Lower lobe of right lung (tissue), 2 donors: ENCODE data around the gene YEATS2. TPM values are rescaled to one million over a fixed set of nuclear protein-coding genes. Genes with fewer than 3 reads are reported as not detected.

Source experiments
- ATAC-seq, 2 donors: fragments of 200-7000 bp; cut with Tn5 transposase; one replicate each; pipeline ENCODE4 v1.9.1; 2020 to 2022; ENCODE audit warnings: mild to moderate bottlenecking in 2 of 2, moderate library complexity in 2 of 2
- DNase-seq: peaks from one replicate; pipeline ENCODE4 v3.0.0-alpha.2; 2020
- H3K27ac ChIP-seq: fragments of 200-600 bp; one replicate; pipeline ENCODE4 v1.8.0; 2022
- H3K27me3 ChIP-seq: fragments of 200-600 bp; one replicate; pipeline ENCODE4 v1.8.0; 2022; ENCODE audit warnings: low read depth
- H3K36me3 ChIP-seq: fragments of 200-600 bp; one replicate; pipeline ENCODE4 v1.8.0; 2022; ENCODE audit warnings: mild to moderate bottlenecking
- H3K4me1 ChIP-seq: fragments of 200-600 bp; one replicate; pipeline ENCODE4 v1.8.0; 2022
- H3K4me3 ChIP-seq: fragments of 200-600 bp; one replicate; pipeline ENCODE4 v1.8.0; 2022; ENCODE audit warnings: mild to moderate bottlenecking
- H3K9me3 ChIP-seq: fragments of 200-600 bp; one replicate; pipeline ENCODE4 v1.8.0; 2022
- intact Hi-C: fragments of 100-400 bp; cut with DNase I; formaldehyde crosslinking; loops from one replicate; pipeline ENCODE4 v1.11.0; 2022
- total RNA-seq: library from RNA; stranded (reverse); fragmentation: NEBNext Ultra II Directional; extraction: Animal tissue kit (Norgen Biotek cat#: 25700); gene quantifications from one replicate; pipeline ENCODE4 v1.2.1, GENCODE V29; 2021
- TF ChIP-seq, protein P1 (sequence below): fragments of 200-600 bp; IDR thresholded peaks from one replicate; pipeline ENCODE4 v1.8.0; 2022; ENCODE audit warnings: antibody characterized with exemption, mild to moderate bottlenecking
- donor health status: DM: no; HTN: yes; CAD: no; lungs with severe emphysema.

The YEATS2 gene
- total RNA-seq, 1 donor from 2014 or later, result 29.0 TPM

DNA sequence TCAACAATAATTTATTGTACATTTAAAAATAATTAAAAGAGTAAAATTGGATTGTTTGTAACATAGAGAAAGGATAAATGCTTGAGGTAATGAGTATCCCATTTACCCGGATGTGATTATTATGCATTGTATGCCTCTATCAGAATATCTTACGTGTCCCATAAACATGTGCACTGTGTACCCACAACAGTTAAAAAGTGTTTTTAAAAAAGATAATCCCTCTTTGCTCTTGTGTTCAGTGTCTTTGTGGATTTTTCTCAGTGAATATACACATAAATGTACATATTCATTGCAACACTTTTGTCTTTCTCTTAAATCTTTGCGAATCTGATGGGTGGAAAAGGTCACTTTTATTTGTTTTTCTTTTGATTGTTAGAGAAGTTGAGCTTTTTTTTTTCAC, 20.4 kb downstream of the YEATS2 start:
- Histone ChIP-seq H3K4me3 (no peak overlapping the region), H3K27ac (no peak overlapping the region), H3K4me1 (no peaks in the 10 kb centered on the region), H3K9me3 (no peaks in the 10 kb centered on the region), H3K27me3 (no peaks in the 10 kb centered on the region), H3K36me3 (peaks cover 76% of the 10 kb centered on the region)
- ATAC-seq (no peak), DNase-seq (no peak)
- intact Hi-C loops, result no loop called here
- TF ChIP-seq, protein P1, sequence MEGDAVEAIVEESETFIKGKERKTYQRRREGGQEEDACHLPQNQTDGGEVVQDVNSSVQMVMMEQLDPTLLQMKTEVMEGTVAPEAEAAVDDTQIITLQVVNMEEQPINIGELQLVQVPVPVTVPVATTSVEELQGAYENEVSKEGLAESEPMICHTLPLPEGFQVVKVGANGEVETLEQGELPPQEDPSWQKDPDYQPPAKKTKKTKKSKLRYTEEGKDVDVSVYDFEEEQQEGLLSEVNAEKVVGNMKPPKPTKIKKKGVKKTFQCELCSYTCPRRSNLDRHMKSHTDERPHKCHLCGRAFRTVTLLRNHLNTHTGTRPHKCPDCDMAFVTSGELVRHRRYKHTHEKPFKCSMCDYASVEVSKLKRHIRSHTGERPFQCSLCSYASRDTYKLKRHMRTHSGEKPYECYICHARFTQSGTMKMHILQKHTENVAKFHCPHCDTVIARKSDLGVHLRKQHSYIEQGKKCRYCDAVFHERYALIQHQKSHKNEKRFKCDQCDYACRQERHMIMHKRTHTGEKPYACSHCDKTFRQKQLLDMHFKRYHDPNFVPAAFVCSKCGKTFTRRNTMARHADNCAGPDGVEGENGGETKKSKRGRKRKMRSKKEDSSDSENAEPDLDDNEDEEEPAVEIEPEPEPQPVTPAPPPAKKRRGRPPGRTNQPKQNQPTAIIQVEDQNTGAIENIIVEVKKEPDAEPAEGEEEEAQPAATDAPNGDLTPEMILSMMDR, result no peak

DNA sequence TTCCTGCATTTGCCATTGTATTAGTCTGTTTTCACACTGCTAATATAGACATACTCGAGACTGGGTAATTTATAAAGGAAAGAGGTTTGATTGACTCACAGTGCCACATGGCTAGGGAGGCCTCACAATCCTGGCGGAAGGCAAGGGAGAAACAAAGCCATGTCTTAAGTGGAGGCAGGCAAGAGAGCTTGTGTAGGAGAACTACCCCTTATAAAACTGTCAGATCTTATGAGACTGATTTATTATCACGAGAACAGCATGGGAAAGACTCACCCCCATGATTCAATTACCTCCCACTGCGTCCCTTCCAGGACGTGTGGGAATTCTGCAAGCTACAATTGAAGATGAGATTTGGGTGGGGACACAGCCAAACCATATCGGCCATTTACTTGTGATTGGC, 27.8 kb downstream of the YEATS2 start:
- intact Hi-C loops, result no loop called here
- H3K27me3 ChIP-seq, result no peaks in the 10 kb centered on the region
- H3K27ac ChIP-seq, result no peak overlapping the region
- no peak for DNase-seq
- ATAC-seq, result no peak
- H3K4me1 ChIP-seq, result no peaks in the 10 kb centered on the region
- H3K36me3 ChIP-seq, result peaks cover 96% of the 10 kb centered on the region
- H3K9me3 ChIP-seq, result no peaks in the 10 kb centered on the region
- TF ChIP-seq, protein P1, result no peak
- no peak overlapping the region for H3K4me3 ChIP-seq

DNA sequence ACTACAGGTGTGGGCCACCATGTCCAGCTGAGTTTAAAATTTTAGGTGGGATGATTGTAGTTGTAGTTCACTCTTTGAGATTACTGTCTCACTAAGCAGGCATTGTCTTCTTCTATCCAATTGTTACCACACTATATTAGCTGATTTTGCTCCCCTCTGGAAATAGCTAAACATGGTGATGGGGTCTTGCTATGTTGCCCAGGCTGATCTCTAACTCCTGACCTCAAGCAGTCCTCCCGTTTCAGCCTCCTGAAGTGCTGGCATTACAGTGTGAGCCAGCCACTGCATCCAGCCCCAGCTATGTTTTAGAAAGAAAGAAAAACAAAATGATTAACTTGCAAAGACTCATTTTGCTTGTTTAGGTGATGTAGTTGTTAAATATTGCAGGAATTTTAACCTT, 30.6 kb downstream of the YEATS2 start:
- Histone ChIP-seq H3K4me1 (no peaks in the 10 kb centered on the region), H3K36me3 (peaks cover 96% of the 10 kb centered on the region), H3K4me3 (no peak overlapping the region), H3K27me3 (no peaks in the 10 kb centered on the region), H3K27ac (no peak overlapping the region), H3K9me3 (no peaks in the 10 kb centered on the region)
- ATAC-seq, result no peak
- no peak for DNase-seq
- intact Hi-C loops, result no loop called here
- TF ChIP-seq, protein P1, result no peak

DNA sequence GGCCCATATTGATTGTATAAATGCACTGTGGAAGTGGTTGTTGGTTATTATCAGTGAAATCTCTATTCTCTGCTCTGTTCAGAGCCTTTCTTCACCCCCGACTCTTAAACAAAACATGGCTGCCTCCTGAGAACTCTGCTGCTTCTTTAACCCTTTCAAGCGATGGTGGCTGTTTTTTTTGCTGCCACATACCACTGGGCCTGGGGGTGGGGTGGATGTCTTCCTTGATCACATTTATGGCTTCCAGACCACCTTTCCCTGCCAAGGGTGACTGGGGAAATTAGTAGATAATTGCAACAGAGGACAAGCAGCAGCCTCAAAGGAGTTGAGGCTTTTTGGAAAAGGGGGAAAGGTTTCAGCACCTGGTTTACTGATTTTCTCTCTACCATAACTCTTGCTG, 32.8 kb downstream of the YEATS2 start:
- intact Hi-C loops, result no loop called here
- no peaks in the 10 kb centered on the region for H3K4me1 ChIP-seq
- H3K36me3 ChIP-seq, result peaks cover 94% of the 10 kb centered on the region
- H3K9me3 ChIP-seq, result no peaks in the 10 kb centered on the region
- H3K27ac ChIP-seq, result no peak overlapping the region
- H3K4me3 ChIP-seq, result no peak overlapping the region
- TF ChIP-seq, protein P1, result no peak
- no peak for ATAC-seq
- H3K27me3 ChIP-seq, result no peaks in the 10 kb centered on the region
- DNase-seq, result no peak

DNA sequence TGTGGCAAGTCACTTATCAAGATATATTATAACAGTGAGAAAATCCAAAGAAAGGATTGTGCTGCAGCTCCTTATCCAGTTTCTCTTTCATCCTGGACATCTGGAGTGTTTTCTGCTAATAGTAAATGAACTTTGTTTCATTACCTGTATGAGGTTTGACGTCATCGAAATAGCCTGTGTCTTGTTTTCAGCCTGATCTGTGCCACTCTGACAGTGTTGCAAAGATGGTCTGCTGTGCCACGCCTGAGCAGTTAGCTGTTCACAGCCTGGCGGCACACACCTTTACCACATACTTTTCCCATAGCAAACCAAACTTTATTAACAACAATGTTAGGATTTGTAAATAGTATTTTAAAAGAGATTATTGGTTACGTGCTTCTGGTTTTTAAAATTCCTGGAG, 34.0 kb downstream of the YEATS2 start:
- DNase-seq, result no peak
- ATAC-seq, result no peak
- intact Hi-C loops, result no loop called here
- H3K27ac ChIP-seq, result no peak overlapping the region
- no peaks in the 10 kb centered on the region for H3K27me3 ChIP-seq
- no peaks in the 10 kb centered on the region for H3K4me1 ChIP-seq
- H3K9me3 ChIP-seq, result no peaks in the 10 kb centered on the region
- H3K36me3 ChIP-seq, result peaks cover 92% of the 10 kb centered on the region
- TF ChIP-seq, protein P1, result no peak
- no peak overlapping the region for H3K4me3 ChIP-seq

DNA sequence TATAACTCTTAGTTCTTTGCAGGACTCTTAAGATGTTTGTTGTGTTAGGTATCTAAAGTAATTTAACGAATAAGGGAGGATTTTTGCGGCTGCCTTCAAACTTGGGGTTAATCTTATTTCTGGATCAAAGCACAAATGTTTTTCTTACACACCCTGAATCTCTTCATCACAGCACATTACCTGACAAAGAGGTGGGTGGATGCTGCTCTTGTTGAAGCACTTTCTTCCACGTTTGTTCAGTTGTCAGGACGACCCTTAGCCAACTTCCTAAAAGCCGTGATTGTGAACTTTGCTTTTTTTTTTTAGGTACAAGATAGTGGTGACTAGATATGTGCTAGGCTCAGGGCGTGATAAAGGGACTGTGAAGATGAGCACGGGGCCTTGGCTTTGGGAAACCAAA, 36.0 kb downstream of the YEATS2 start:
- H3K9me3 ChIP-seq, result no peaks in the 10 kb centered on the region
- no peaks in the 10 kb centered on the region for H3K4me1 ChIP-seq
- H3K36me3 ChIP-seq, result peaks cover 91% of the 10 kb centered on the region
- no peak for ATAC-seq
- H3K27ac ChIP-seq, result no peak overlapping the region
- H3K27me3 ChIP-seq, result no peaks in the 10 kb centered on the region
- DNase-seq, result no peak
- intact Hi-C loops, result no loop called here
- H3K4me3 ChIP-seq, result no peak overlapping the region
- TF ChIP-seq, protein P1, result no peak
